Stimulated activated memory B cell treated with anti-CD40 and anti-IgM and Interleukin-4, amounts not matched to agents 10 μg/mL and 1 μg/mL and 100 μg/mL, for 72 hours (primary cell): ENCODE data around the gene AEBP2.
"Not testable (repeated sequence)": the region's sequence is repeated elsewhere in the genome, so short reads cannot be mapped to it uniquely, and the experiment has no call there.

ENCODE experiments used
- ATAC-seq: fragments of 150-1000 bp; cut with Tn5 transposase; 2 replicates; pipeline ENCODE4 v1.10.0; 2021
- H3K27ac Mint-ChIP-seq: one replicate; pipeline ENCODE4 v1.8.0; 2022; ENCODE audit warnings: mild to moderate bottlenecking, mixed read lengths
- H3K27me3 Mint-ChIP-seq: one replicate; pipeline ENCODE4 v1.8.0; 2022; ENCODE audit warnings: mixed read lengths
- H3K36me3 Mint-ChIP-seq: one replicate; pipeline ENCODE4 v1.8.0; 2022; ENCODE audit warnings: mixed read lengths
- H3K4me1 Mint-ChIP-seq: one replicate; pipeline ENCODE4 v1.8.0; 2022; ENCODE audit warnings: mixed read lengths
- H3K4me3 Mint-ChIP-seq: one replicate; pipeline ENCODE4 v1.8.0; 2022; ENCODE audit warnings: mild to moderate bottlenecking, moderate library complexity, mixed read lengths
- H3K9me3 Mint-ChIP-seq: one replicate; pipeline ENCODE4 v1.8.0; 2022; ENCODE audit warnings: mixed read lengths

Gene AEBP2

GRCh38 chr12:19461999-19462398 lies 22.7 kb downstream of the AEBP2 start:
- peaks cover 38% of the 10 kb centered on the region for H3K36me3 Mint-ChIP-seq
- H3K27me3 Mint-ChIP-seq: no peaks in the 10 kb centered on the region
- peak overlapping the region; percentile 55 for H3K27ac Mint-ChIP-seq
- H3K4me1 Mint-ChIP-seq: peaks cover 41% of the 10 kb centered on the region
- no peaks in the 10 kb centered on the region for H3K9me3 Mint-ChIP-seq
- ATAC-seq: no peak
- H3K4me3 Mint-ChIP-seq: peak overlapping the region; percentile 50

GRCh38 chr12:19462406-19462805 lies 23.1 kb downstream of the AEBP2 start:
- peak overlapping the region; percentile 55 for H3K27ac Mint-ChIP-seq
- no peak for ATAC-seq
- H3K27me3 Mint-ChIP-seq: no peaks in the 10 kb centered on the region
- no peaks in the 10 kb centered on the region for H3K9me3 Mint-ChIP-seq
- H3K4me1 Mint-ChIP-seq: peaks cover 38% of the 10 kb centered on the region
- peaks cover 40% of the 10 kb centered on the region for H3K36me3 Mint-ChIP-seq
- H3K4me3 Mint-ChIP-seq: no peak overlapping the region

- H3K27me3 Mint-ChIP-seq: no peaks in the 10 kb centered on the region
- peaks cover 49% of the 10 kb centered on the region for H3K36me3 Mint-ChIP-seq
- no peak overlapping the region for H3K4me3 Mint-ChIP-seq
- H3K4me1 Mint-ChIP-seq: peaks cover 29% of the 10 kb centered on the region
- no peak overlapping the region for H3K27ac Mint-ChIP-seq
- ATAC-seq: no peak
- no peaks in the 10 kb centered on the region for H3K9me3 Mint-ChIP-seq
Observed at GRCh38 chr12:19464192-19464580, 24.9 kb downstream of the AEBP2 start.

- ATAC-seq: no peak
- Mint-ChIP-seq H3K4me1 (peaks cover 18% of the 10 kb centered on the region), H3K36me3 (peaks cover 55% of the 10 kb centered on the region), H3K4me3 (no peak overlapping the region), H3K9me3 (no peaks in the 10 kb centered on the region), H3K27ac (no peak overlapping the region), H3K27me3 (no peaks in the 10 kb centered on the region)
Observed at GRCh38 chr12:19465711-19466110, 26.4 kb downstream of the AEBP2 start.

GRCh38 chr12:19474147-19474546 lies 34.9 kb downstream of the AEBP2 start:
- peaks cover 4% of the 10 kb centered on the region for H3K9me3 Mint-ChIP-seq
- ATAC-seq: no peak
- H3K4me1 Mint-ChIP-seq: peaks cover 26% of the 10 kb centered on the region
- H3K36me3 Mint-ChIP-seq: peaks cover 69% of the 10 kb centered on the region
- no peak overlapping the region for H3K27ac Mint-ChIP-seq
- H3K27me3 Mint-ChIP-seq: no peaks in the 10 kb centered on the region
- no peak overlapping the region for H3K4me3 Mint-ChIP-seq

GRCh38 chr12:19475884-19476505 lies 36.7 kb downstream of the AEBP2 start:
- H3K27ac Mint-ChIP-seq, H3K27me3 Mint-ChIP-seq, H3K4me3 Mint-ChIP-seq, ATAC-seq, H3K9me3 Mint-ChIP-seq: not testable (repeated sequence)
- peaks cover 82% of the 10 kb centered on the region for H3K36me3 Mint-ChIP-seq
- H3K4me1 Mint-ChIP-seq: peaks cover 26% of the 10 kb centered on the region

GRCh38 chr12:19477071-19477470 lies 37.8 kb downstream of the AEBP2 start:
- no peak overlapping the region for H3K4me3 Mint-ChIP-seq
- peaks cover 4% of the 10 kb centered on the region for H3K9me3 Mint-ChIP-seq
- H3K27ac Mint-ChIP-seq: peak overlapping the region; percentile 30
- no peak for ATAC-seq
- peaks cover 36% of the 10 kb centered on the region for H3K4me1 Mint-ChIP-seq
- peaks cover 93% of the 10 kb centered on the region for H3K36me3 Mint-ChIP-seq
- no peaks in the 10 kb centered on the region for H3K27me3 Mint-ChIP-seq

- Mint-ChIP-seq H3K36me3 (peaks cover 82% of the 10 kb centered on the region), H3K27ac (no peak overlapping the region), H3K27me3 (no peaks in the 10 kb centered on the region), H3K4me1 (peaks cover 56% of the 10 kb centered on the region), H3K4me3 (no peak overlapping the region), H3K9me3 (peaks cover 4% of the 10 kb centered on the region)
- ATAC-seq: no peak
Observed at GRCh38 chr12:19480459-19480858, 41.2 kb downstream of the AEBP2 start.

GRCh38 chr12:19482036-19482435 lies 42.7 kb downstream of the AEBP2 start:
- no peak for ATAC-seq
- H3K4me3 Mint-ChIP-seq: no peak overlapping the region
- peaks cover 75% of the 10 kb centered on the region for H3K36me3 Mint-ChIP-seq
- peak overlapping the region; percentile 77 for H3K27ac Mint-ChIP-seq
- H3K4me1 Mint-ChIP-seq: peaks cover 62% of the 10 kb centered on the region
- peaks cover 4% of the 10 kb centered on the region for H3K9me3 Mint-ChIP-seq
- H3K27me3 Mint-ChIP-seq: no peaks in the 10 kb centered on the region

GRCh38 chr12:19482551-19483109 lies 43.3 kb downstream of the AEBP2 start:
- Mint-ChIP-seq H3K4me1 (peaks cover 56% of the 10 kb centered on the region), H3K36me3 (peaks cover 73% of the 10 kb centered on the region), H3K27ac (peak overlapping the region; percentile 77)

GRCh38 chr12:19483727-19484126 lies 44.4 kb downstream of the AEBP2 start:
- H3K4me3 Mint-ChIP-seq: no peak overlapping the region
- H3K9me3 Mint-ChIP-seq: no peaks in the 10 kb centered on the region
- H3K4me1 Mint-ChIP-seq: peaks cover 48% of the 10 kb centered on the region
- H3K27me3 Mint-ChIP-seq: no peaks in the 10 kb centered on the region
- no peak for ATAC-seq
- H3K36me3 Mint-ChIP-seq: peaks cover 65% of the 10 kb centered on the region
- H3K27ac Mint-ChIP-seq: peak overlapping the region; percentile 77

More at GRCh38 chr12:19482551-19483109, 43.3 kb downstream of the AEBP2 start:
- no peaks in the 10 kb centered on the region for H3K27me3 Mint-ChIP-seq
- peak; percentile 97 for ATAC-seq
- H3K4me3 Mint-ChIP-seq: peak overlapping the region; percentile 32
- peaks cover 4% of the 10 kb centered on the region for H3K9me3 Mint-ChIP-seq

GRCh38 chr12:19484738-19485137 lies 45.4 kb downstream of the AEBP2 start:
- Mint-ChIP-seq H3K4me1 (peaks cover 48% of the 10 kb centered on the region), H3K27me3 (no peaks in the 10 kb centered on the region), H3K4me3 (no peak overlapping the region), H3K36me3 (peaks cover 61% of the 10 kb centered on the region), H3K27ac (no peak overlapping the region), H3K9me3 (no peaks in the 10 kb centered on the region)
- ATAC-seq: no peak

- no peak overlapping the region for H3K4me3 Mint-ChIP-seq
- peaks cover 56% of the 10 kb centered on the region for H3K36me3 Mint-ChIP-seq
- H3K27ac Mint-ChIP-seq: no peak overlapping the region
- H3K27me3 Mint-ChIP-seq: no peaks in the 10 kb centered on the region
- no peaks in the 10 kb centered on the region for H3K9me3 Mint-ChIP-seq
- H3K4me1 Mint-ChIP-seq: peaks cover 48% of the 10 kb centered on the region
- ATAC-seq: no peak
Observed at GRCh38 chr12:19485240-19485639, 45.9 kb downstream of the AEBP2 start.

GRCh38 chr12:19489168-19489567 lies 49.9 kb downstream of the AEBP2 start:
- H3K9me3 Mint-ChIP-seq: no peaks in the 10 kb centered on the region
- no peak for ATAC-seq
- no peak overlapping the region for H3K27ac Mint-ChIP-seq
- H3K36me3 Mint-ChIP-seq: peaks cover 35% of the 10 kb centered on the region
- peaks cover 35% of the 10 kb centered on the region for H3K4me1 Mint-ChIP-seq
- no peaks in the 10 kb centered on the region for H3K27me3 Mint-ChIP-seq
- H3K4me3 Mint-ChIP-seq: no peak overlapping the region

GRCh38 chr12:19490908-19491307 lies 51.6 kb downstream of the AEBP2 start:
- Mint-ChIP-seq H3K4me3 (no peak overlapping the region), H3K36me3 (peaks cover 36% of the 10 kb centered on the region)

GRCh38 chr12:19491863-19492262 lies 52.6 kb downstream of the AEBP2 start:
- no peak for ATAC-seq
- Mint-ChIP-seq H3K36me3 (peaks cover 35% of the 10 kb centered on the region), H3K4me1 (peaks cover 16% of the 10 kb centered on the region), H3K4me3 (no peak overlapping the region), H3K9me3 (no peaks in the 10 kb centered on the region), H3K27me3 (no peaks in the 10 kb centered on the region), H3K27ac (no peak overlapping the region)

More at GRCh38 chr12:19490908-19491307, 51.6 kb downstream of the AEBP2 start:
- no peak for ATAC-seq
- Mint-ChIP-seq H3K27me3 (no peaks in the 10 kb centered on the region), H3K4me1 (peaks cover 24% of the 10 kb centered on the region), H3K9me3 (no peaks in the 10 kb centered on the region), H3K27ac (no peak overlapping the region)
